ENCODE measurements around the gene PLIN5.

Gene PLIN5

DNA sequence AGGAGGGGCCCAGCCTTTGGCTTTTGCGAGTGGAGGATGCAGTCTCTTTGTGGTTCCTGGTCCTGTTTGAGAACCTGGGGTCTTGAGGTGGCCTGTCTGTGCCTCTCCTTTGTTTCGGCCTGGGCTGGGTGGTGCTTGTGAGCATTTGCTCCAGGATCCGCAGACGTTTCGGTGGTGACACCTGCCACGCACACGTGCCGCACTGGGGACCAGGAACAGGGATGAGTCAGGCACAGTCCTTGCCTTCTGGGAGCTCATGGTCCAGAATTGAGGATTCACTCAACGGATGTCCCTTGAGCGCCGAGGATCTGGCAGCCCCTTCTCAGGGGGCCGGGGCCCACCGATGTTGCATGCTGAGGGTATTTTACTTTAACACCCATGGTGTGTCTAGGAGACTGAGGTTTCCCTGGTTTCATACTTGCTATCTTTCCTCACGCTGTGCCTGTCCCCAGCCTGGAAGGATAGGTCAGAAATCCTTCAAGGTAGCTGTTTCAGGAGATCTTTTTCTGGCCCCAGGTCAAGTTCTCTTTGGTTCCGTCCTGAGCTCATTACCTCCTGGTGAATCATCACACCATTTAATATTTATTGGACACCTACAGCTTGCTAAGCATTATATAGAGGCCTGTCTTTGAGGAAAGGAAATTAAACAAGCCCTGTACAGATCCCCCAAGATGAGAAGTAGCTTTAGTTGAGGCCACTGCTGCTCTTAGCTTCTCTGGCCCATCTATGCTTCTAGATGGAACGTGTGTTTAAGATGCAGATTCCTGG lies 57.8 kb downstream of the PLIN5 start:
- FAIRE-seq = no peak

DNA sequence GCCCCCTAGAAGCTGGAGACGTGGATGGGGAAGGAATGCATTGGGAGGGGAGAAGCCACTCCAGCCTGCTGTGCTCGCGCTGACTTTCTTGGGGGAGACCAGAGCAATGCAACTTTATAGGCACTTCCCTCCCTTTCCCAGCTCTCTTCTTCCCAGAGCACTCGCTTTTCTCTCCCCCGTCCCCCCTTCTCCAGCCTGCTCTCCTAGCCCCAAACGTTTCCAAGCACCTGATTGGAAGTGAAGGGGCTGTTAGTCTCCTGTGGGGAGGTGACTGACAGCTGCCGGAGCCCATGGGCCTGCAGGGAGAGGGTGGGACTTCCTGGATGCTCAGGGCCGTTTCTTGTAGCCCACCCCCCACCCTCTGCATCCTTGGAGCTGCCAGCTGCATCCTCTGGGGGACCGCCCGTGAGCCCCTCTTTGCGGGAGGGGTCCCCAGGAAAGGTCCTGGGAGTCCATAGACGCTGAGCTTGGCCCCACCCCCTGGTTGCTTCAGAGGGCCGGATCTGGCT lies 60.5 kb downstream of the PLIN5 start:
- FAIRE-seq = no peak

DNA sequence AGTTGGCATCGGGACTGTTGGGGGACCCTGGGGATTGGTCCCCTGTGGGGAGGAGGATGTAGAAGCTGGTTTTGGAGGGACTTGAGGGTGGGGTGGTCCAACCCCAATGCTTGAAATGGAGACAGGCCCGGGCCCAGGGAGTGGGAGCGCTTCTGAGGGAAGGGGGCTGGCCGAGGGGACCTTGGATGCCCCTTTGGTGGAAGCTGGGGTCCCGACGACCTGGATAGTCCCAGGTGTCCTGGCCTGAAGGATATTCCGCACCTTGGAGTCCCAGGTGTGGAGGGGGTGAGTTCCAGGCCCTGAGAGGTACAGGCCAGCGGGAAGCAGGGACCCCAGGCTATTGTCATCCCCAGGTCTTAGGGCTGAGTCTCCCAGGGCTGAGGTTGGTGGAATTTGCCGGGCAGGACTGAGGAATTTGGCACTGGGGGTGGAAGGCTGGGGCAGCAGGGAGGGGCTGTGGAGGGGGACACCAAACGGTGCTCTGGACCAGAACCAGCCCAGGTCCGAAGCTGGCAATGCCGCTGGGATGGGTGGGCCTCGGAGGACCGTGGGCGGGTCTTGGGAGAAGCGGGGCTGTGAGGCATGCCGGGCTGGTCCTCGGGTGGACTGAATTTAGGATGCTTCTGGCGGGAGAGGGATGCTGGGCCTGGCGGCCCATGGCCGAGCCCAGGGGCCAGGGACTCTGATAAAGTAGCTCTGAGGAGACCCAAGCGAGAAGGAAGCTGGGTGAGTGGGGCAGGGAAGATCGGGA lies 61.1 kb downstream of the PLIN5 start:
- no peak for FAIRE-seq

DNA sequence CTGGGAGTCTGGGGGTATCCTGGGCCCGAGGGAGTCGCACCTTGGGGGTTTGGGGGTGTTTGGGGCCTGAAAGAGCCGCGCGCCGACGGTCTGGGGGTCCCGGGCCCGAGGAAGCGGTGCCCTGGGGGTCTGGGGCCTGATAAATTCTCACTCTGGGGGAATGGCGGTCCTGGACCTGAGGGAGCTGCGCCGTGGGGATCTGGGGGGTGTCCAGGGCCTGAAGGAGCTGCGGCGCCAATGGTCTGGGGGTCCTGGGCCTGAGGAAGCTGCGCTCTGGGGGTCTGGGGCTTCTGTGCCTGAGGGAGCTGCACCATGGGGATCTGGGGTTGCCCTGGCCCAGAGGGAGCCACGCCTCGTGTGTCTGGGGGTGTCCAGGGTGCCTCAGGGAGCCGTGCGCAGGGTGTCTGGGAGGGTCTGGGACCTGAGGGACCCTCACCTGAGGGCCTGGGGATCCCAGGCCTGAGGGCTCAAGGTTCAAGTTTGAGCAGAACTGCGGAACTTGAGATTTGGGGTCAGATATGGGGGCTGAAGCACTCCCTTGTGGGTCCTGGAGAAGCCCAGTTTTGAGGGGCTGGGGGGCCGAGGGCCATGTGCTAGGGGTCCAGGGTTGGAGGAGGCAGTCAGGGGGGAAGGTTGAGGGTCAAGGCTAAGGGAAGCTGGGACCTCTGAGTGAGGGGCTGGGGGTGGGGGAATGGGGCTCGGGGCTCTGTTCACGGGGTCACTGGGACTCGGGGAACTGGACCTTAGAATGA lies 61.8 kb downstream of the PLIN5 start:
- no peak for FAIRE-seq

Measured in colon (tissue), 2 donors.